Measurements from ENCODE around the gene ACKR4. TPM values are rescaled to one million over a fixed set of nuclear protein-coding genes. Genes with fewer than 3 reads are reported as not detected.

The ACKR4 gene
- total and polyA plus RNA-seq, 2 donors (not counting 3 experiments of a cell fraction or from before 2014, with no cell fraction given): 3.2 to 14.3 TPM

DNA sequence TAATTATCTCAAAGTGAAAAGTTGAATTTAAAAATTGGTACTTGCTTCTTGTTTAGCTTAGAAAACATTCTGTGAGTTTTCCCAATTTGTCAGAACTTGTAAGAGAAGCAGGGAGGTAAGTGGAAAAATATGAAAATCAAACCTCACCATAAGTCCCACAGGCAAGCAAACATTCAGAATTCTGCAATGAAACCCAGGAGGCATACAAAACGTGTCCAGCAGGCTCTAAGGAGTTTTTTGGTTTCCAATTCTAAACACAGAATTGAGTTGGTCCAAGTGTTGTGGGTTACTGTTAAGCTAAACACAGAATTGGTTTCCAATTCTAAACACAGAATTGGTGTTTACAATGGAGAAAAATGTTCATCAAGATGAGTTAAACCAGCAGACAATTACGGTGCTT is 27.1 kb upstream of the ACKR4 start:
- ChIA-PET CTCF (interaction anchor here (1.3 kb wide), 1 partner anchor 26 kb away, joined by 3 read pairs; no protein-coding TSS in a partner anchor), POLR2A (no interaction called here)
- no peak overlapping the region for H2AFZ ChIP-seq (ENCODE audit: low read depth, low read length)
- dilution Hi-C loops (cut with MboI; ENCODE audit: extremely low pct_ligation_motif_present, low sequenced_read_pairs) (no loop called here), intact Hi-C loops (cut with micrococcal nuclease) (no loop called here)
- no peaks in the 10 kb centered on the region for H3K79me2 ChIP-seq (ENCODE audit: control insufficient read depth, insufficient read depth, low read length)
- BruUV-seq (replicated peaks): no TSS peak
- no peaks in the 10 kb centered on the region for H3K4me1 ChIP-seq (ENCODE audit: control insufficient read depth, extremely low read depth, insufficient read depth, low read length)
- no peaks in the 10 kb centered on the region for H4K20me1 ChIP-seq (replicated peaks; ENCODE audit: control insufficient read depth, extremely low read depth, insufficient read depth, low read length)
- no peak overlapping the region for H3K4me3 ChIP-seq (replicated peaks in 1 of 3; ENCODE audit: insufficient read depth in 1 of 3, low read depth in 1 of 3, low read length in 3 of 3)
- H3K9me3 ChIP-seq (replicated peaks; ENCODE audit: control insufficient read depth, insufficient read depth, low read length): no peaks in the 10 kb centered on the region
- no peaks in the 10 kb centered on the region for H3K36me3 ChIP-seq (ENCODE audit: control insufficient read depth in 2 of 2, extremely low read depth in 1 of 2, insufficient read depth in 2 of 2, low read length in 2 of 2)
- no peak overlapping the region for H3K9ac ChIP-seq (replicated peaks; ENCODE audit: extremely low read depth, insufficient read depth, low read length)
- H3K27ac ChIP-seq (ENCODE audit: insufficient read depth, low read depth, low read length): no peak overlapping the region
- TF ChIP-seq GATA2 (IDR thresholded peaks at IDR 0.05; ENCODE audit: insufficient read depth, insufficient read length, low read depth, low read length): no peak
- TF ChIP-seq POLR2AphosphoS5 (IDR thresholded peaks at IDR 0.05; ENCODE audit: insufficient read depth, low read depth, low read length): no peak
- no peaks in the 10 kb centered on the region for H3K27me3 ChIP-seq (ENCODE audit: control insufficient read depth in 2 of 2, insufficient read depth in 2 of 2, low read length in 2 of 2)
- FAIRE-seq: no peak
- DNase-seq (ENCODE audit: low read depth, low spot score): no peak
- no peaks in the 10 kb centered on the region for H3K9me1 ChIP-seq (replicated peaks; ENCODE audit: control insufficient read depth, extremely low read depth, insufficient read depth, low read length)
- H3K4me2 ChIP-seq (ENCODE audit: insufficient read depth, low read length): no peak overlapping the region

DNA sequence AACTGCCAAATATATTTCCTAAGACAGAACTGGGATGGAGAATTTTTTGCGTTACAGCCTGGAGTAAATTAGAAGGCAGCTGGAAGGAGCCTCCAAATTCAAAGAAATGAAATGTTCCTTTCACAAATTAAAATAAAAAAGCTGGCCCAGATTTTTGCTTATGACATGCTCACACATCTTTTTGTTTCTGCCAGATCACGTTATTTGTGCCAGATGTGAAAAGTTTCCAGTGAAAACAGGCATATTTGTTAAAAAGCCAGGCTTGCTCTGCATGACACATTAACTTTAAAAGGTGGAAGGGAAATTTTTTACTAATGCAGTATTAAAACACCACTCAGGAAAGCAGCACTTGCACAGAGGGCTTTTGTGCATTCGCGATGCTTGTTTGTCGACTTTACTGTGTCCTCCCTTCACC is 23.3 kb upstream of the ACKR4 start:
- Histone ChIP-seq H3K4me1 (ENCODE audit: control insufficient read depth, extremely low read depth, insufficient read depth, low read length) (peaks cover 16% of the 10 kb centered on the region), H2AFZ (ENCODE audit: low read depth, low read length) (no peak overlapping the region), H3K27me3 (ENCODE audit: control insufficient read depth in 2 of 2, insufficient read depth in 2 of 2, low read length in 2 of 2) (no peaks in the 10 kb centered on the region), H3K9me3 (replicated peaks; ENCODE audit: control insufficient read depth, insufficient read depth, low read length) (no peaks in the 10 kb centered on the region), H3K27ac (ENCODE audit: insufficient read depth, low read depth, low read length) (no peak overlapping the region), H3K4me3 (replicated peaks in 1 of 3; ENCODE audit: insufficient read depth in 1 of 3, low read depth in 1 of 3, low read length in 3 of 3) (no peak overlapping the region), H3K9me1 (replicated peaks; ENCODE audit: control insufficient read depth, extremely low read depth, insufficient read depth, low read length) (no peaks in the 10 kb centered on the region), H3K36me3 (ENCODE audit: control insufficient read depth in 2 of 2, extremely low read depth in 1 of 2, insufficient read depth in 2 of 2, low read length in 2 of 2) (no peaks in the 10 kb centered on the region), H4K20me1 (replicated peaks; ENCODE audit: control insufficient read depth, extremely low read depth, insufficient read depth, low read length) (no peaks in the 10 kb centered on the region), H3K4me2 (ENCODE audit: insufficient read depth, low read length) (no peak overlapping the region), H3K79me2 (ENCODE audit: control insufficient read depth, insufficient read depth, low read length) (no peaks in the 10 kb centered on the region), H3K9ac (replicated peaks; ENCODE audit: extremely low read depth, insufficient read depth, low read length) (no peak overlapping the region)
- intact Hi-C loops (cut with micrococcal nuclease) (no loop called here), dilution Hi-C loops (cut with MboI; ENCODE audit: extremely low pct_ligation_motif_present, low sequenced_read_pairs) (no loop called here)
- BruUV-seq (replicated peaks): no TSS peak
- DNase-seq (ENCODE audit: low read depth, low spot score) (no peak), FAIRE-seq (no peak)
- TF ChIP-seq, protein P1, sequence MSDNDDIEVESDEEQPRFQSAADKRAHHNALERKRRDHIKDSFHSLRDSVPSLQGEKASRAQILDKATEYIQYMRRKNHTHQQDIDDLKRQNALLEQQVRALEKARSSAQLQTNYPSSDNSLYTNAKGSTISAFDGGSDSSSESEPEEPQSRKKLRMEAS (IDR thresholded peaks at IDR 0.05; ENCODE audit: insufficient read depth, insufficient read length): no peak
- TF ChIP-seq FOS (IDR thresholded peaks at IDR 0.05; ENCODE audit: borderline replicate concordance, insufficient read depth, low read length) (no peak), EZH2 (IDR thresholded peaks at IDR 0.05; ENCODE audit: borderline replicate concordance, low read depth, low read length, severe bottlenecking) (no peak), POLR2AphosphoS5 (IDR thresholded peaks at IDR 0.05; ENCODE audit: insufficient read depth, low read depth, low read length) (no peak), MYC (IDR thresholded peaks at IDR 0.05; ENCODE audit: low read depth, low read length) (no peak), JUN (IDR thresholded peaks at IDR 0.05; ENCODE audit: borderline replicate concordance, insufficient read depth, insufficient read length, low read depth) (no peak), GATA2 (IDR thresholded peaks at IDR 0.05; ENCODE audit: insufficient read depth, insufficient read length, low read depth, low read length) (no peak), POLR2A (IDR thresholded peaks at IDR 0.05; ENCODE audit: low read depth, low read length) (no peak)
- TF ChIP-seq, protein P2, sequence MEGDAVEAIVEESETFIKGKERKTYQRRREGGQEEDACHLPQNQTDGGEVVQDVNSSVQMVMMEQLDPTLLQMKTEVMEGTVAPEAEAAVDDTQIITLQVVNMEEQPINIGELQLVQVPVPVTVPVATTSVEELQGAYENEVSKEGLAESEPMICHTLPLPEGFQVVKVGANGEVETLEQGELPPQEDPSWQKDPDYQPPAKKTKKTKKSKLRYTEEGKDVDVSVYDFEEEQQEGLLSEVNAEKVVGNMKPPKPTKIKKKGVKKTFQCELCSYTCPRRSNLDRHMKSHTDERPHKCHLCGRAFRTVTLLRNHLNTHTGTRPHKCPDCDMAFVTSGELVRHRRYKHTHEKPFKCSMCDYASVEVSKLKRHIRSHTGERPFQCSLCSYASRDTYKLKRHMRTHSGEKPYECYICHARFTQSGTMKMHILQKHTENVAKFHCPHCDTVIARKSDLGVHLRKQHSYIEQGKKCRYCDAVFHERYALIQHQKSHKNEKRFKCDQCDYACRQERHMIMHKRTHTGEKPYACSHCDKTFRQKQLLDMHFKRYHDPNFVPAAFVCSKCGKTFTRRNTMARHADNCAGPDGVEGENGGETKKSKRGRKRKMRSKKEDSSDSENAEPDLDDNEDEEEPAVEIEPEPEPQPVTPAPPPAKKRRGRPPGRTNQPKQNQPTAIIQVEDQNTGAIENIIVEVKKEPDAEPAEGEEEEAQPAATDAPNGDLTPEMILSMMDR (IDR thresholded peaks at IDR 0.05; ENCODE audit: extremely low read depth in 1 of 2, insufficient read depth in 1 of 2, low read depth in 1 of 2, low read length in 2 of 2): no peak
- ChIA-PET CTCF (interaction anchor here (1.5 kb wide), 1 partner anchor 14 kb away, joined by 4 read pairs; no protein-coding TSS in a partner anchor), POLR2A (no interaction called here)
